Body of pancreas (tissue), 4 donors: ENCODE measurements around the gene ERAL1. TPM values are rescaled to one million over a fixed set of nuclear protein-coding genes. Genes with fewer than 3 reads are reported as not detected.

Source experiments
- ATAC-seq: fragments of 150-250 bp; one replicate; pipeline ENCODE4 v1.9.1; 2016
- DNase-seq, 4 donors: peaks; one replicate each; pipeline ENCODE4 v3.0.0-alpha.2; 2019
- H3K27ac ChIP-seq, 4 donors: fragments of 200-600 bp; sonication (generic); 1 replicate in 3 of 4; 2 replicates in 1 of 4; pipeline versions ENCODE4 v1.5.1 to v1.6.1; 2016 to 2019; ENCODE audit warnings: mild to moderate bottlenecking in 1 of 4, mixed read lengths in 1 of 4, moderate library complexity in 1 of 4
- H3K27me3 ChIP-seq, 2 donors: fragments of 200-600 bp; sonication (generic); one replicate each; pipeline ENCODE4 v1.6.0; 2016; ENCODE audit warnings: mild to moderate bottlenecking in 1 of 2
- H3K36me3 ChIP-seq, 2 donors: fragments of 200-600 bp; sonication (generic); replicated peaks in 1 of 2; 2 replicates each; pipeline ENCODE4 v1.5.1; 2016; ENCODE audit warnings: low read depth in 2 of 2; ENCODE audit not compliant: insufficient read depth in 1 of 2
- H3K4me1 ChIP-seq: fragments of 200-600 bp; sonication (generic); one replicate; pipeline ENCODE4 v1.6.0; 2016
- H3K4me3 ChIP-seq, 2 donors: fragments of 200-600 bp; sonication (generic); 1 replicate in 1 of 2; 2 replicates in 1 of 2; pipeline ENCODE4 v1.5.1; 2016 to 2019
- H3K9me3 ChIP-seq, 3 donors: fragments of 200-600 bp; sonication (generic); 1 replicate in 2 of 3; 2 replicates in 1 of 3; pipeline ENCODE4 v1.5.1; 2016
- POLR2A ChIP-seq, 3 donors: fragments of 450-650 bp; IDR thresholded peaks; one replicate each; pipeline ENCODE4 v1.6.1; 2016; ENCODE audit warnings: antibody characterized with exemption in 3 of 3, mild to moderate bottlenecking in 2 of 3
- WGBS, 2 donors: methylation state at CpG; one replicate each; pipeline ENCODE4 v1.1.5; 2017; 5-methylcytosine and 5-hydroxymethylcytosine counted together
- intact Hi-C: fragments of 100-400 bp; cut with DNase I; formaldehyde crosslinking; loops from one replicate; pipeline ENCODE4 v1.15.1; 2023
- total RNA-seq, 2 donors: library from RNA; depleted of rRNA; stranded (reverse); fragments of >200 nt; gene quantifications; one replicate each; pipeline ENCODE4 v1.1.0, GENCODE V29; 2016
- TF ChIP-seq, protein P1 (sequence below), 7 experiments: fragments of 450-650 bp in 4 of 7; fragments of 200-600 bp in 3 of 7; sonication (generic) in 3 of 7; IDR thresholded peaks; one replicate each; pipeline ENCODE4 v1.5.1; 2016 to 2019; ENCODE audit warnings: antibody characterized with exemption in 7 of 7

Gene ERAL1
- total RNA-seq, 2 donors from 2014 or later, result 13.0 to 49.4 TPM

DNA sequence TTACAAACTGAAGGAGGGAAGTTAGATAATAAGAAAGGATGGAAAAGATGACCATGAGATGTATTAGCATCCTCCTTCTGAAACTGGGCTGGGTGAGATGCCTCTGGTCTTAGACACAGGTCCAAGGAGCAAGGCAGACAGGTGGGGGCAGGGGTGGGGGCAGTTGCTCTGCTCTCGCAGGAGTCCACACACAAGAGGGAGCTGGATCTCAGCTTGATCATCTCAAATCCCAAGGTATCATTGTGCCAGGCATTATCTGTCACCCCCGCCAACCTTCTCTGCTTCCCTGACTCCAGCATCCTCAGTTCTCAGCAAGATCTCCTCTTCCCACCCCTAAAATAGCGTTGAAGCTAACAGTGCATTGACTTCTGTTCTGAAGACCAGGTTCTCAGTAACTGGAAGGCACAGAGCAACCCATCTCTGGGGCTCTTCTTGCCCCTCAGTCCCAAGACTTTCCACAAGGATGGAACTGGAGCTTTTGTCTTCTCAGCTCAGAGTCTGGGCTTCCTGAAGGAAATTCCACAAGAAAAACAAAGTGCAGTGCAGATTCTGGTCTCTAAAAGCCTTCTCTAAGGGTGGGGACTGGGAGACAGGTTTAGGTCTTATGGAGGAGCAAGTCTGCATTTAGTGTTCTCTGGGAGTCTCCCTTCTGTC, 41.1 kb downstream of the ERAL1 start:
- ATAC-seq, result no peak
- WGBS, 2 donors, result 38 to 43% methylated on average over 3 of the region's 3 CpGs
- H3K4me1 ChIP-seq, result peaks cover 44% of the 10 kb centered on the region

DNA sequence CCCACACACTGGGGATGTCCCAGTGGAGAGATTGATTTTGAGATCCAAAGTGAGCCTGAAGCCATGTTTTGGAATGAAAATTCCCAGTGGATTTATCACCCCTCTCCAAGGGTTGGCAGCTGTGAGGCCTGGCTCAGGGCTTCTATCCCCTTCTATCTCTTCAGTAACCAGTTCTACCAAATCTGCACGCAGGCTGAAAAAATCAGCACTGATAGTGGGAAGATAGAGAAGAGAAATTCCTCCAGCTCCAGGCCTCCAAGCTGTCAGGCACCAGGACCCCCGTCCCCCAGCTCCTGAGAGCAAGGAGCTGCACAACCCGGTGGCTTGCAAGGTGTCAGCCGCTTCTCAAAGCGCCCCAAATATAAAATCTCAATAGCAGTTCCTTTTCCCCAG, 41.7 kb downstream of the ERAL1 start:
- ATAC-seq (no peak), DNase-seq (no peak)
- H3K4me1 ChIP-seq, result peaks cover 48% of the 10 kb centered on the region
- TF ChIP-seq POLR2A (IDR thresholded peaks at IDR 0.05), result no peak
- TF ChIP-seq, protein P1, sequence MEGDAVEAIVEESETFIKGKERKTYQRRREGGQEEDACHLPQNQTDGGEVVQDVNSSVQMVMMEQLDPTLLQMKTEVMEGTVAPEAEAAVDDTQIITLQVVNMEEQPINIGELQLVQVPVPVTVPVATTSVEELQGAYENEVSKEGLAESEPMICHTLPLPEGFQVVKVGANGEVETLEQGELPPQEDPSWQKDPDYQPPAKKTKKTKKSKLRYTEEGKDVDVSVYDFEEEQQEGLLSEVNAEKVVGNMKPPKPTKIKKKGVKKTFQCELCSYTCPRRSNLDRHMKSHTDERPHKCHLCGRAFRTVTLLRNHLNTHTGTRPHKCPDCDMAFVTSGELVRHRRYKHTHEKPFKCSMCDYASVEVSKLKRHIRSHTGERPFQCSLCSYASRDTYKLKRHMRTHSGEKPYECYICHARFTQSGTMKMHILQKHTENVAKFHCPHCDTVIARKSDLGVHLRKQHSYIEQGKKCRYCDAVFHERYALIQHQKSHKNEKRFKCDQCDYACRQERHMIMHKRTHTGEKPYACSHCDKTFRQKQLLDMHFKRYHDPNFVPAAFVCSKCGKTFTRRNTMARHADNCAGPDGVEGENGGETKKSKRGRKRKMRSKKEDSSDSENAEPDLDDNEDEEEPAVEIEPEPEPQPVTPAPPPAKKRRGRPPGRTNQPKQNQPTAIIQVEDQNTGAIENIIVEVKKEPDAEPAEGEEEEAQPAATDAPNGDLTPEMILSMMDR (IDR thresholded peaks at IDR 0.05), result no peak
- intact Hi-C loops, result no loop called here
- H3K27me3 ChIP-seq, result no peaks in the 10 kb centered on the region
- no peaks in the 10 kb centered on the region for H3K36me3 ChIP-seq
- peak overlapping the region; percentile 77 to 87 for H3K4me3 ChIP-seq
- H3K9me3 ChIP-seq, result no peaks in the 10 kb centered on the region
- WGBS, 2 donors, result 11 to 19% methylated on average over 5 of the region's 5 CpGs
- peak overlapping the region; percentile 85 to 93 (median 86) for H3K27ac ChIP-seq

More for the DNA sequence above, 41.1 kb downstream of the ERAL1 start:
- H3K27me3 ChIP-seq, result no peaks in the 10 kb centered on the region
- H3K27ac ChIP-seq, result peak overlapping the region; percentile 85 to 93 (median 86)
- H3K4me3 ChIP-seq, result no peak overlapping the region
- H3K36me3 ChIP-seq, result no peaks in the 10 kb centered on the region
- no peak for DNase-seq
- intact Hi-C loops, result no loop called here
- no peak for TF ChIP-seq POLR2A (IDR thresholded peaks at IDR 0.05)
- TF ChIP-seq, protein P1 (IDR thresholded peaks at IDR 0.05), result no peak
- no peaks in the 10 kb centered on the region for H3K9me3 ChIP-seq

DNA sequence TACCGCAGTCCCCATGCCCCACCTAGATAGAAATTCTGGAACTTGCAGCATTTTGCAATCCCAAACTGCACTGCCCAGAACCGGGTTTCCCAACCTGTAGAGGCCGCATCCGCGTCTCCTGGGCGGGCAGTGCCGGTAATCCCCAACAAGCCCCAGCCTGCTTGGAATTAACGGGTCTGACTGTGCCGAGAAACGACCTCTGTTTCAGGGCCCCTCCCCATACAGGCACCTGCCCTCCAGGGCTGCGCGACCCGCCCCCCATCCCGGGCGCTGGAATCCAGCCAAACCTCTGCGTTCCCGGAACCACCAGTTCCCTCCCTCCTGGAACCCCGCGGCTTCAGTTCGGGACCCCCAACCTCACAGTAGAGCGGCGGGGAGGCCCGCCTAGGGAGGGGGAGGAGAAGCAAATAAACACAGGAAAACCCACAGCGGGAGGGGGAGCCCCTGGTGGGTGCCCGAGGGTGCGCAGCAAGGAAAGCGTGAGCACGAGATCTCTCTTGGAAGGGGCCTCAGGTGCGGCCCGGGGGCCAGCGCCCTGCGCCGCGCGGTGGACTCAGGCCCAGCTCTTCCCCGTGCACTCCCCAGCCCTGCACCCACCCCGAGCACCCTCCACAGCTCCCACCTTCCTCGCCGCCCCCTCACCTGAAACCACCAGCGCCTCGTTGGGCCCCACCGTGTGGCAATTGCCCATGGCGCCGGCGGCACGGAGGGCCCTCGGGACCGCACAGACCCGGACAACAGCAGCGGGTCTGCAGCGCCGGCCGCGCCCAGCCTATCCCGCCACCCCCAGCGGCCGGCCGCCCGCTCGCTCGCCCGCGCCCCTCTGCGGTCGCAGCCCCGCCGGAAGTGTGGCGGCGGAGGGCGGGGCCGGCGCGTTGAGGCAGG, 42.3 kb downstream of the ERAL1 start, which contains the start of gene FLOT2:
TSS of gene FLOT2 (minus strand) at position 850 of the 885 bp plus-strand sequence. CDS start at position 691, 159 bp downstream.
- Histone ChIP-seq H3K4me1 (peaks cover 55% of the 10 kb centered on the region), H3K27ac (peak within 1 kb of the TSS; percentile 85 to 93 (median 86)), H3K4me3 (peak within 1 kb of the TSS; percentile 77 to 87), H3K36me3 (no peaks in the 10 kb centered on the region), H3K9me3 (no peaks in the 10 kb centered on the region), H3K27me3 (no peaks in the 10 kb centered on the region)
- intact Hi-C loops, result no loop called here
- 0 to 1% methylated on average over 44 to 73 of the region's 73 CpGs for WGBS, 2 donors
- DNase-seq (peak; percentile 50 to 70 (median 64)), ATAC-seq (peak; percentile 70)
- peak; percentile 31 to 63 (median 54) for TF ChIP-seq POLR2A (IDR thresholded peaks at IDR 0.05)
- TF ChIP-seq, protein P1 (IDR thresholded peaks at IDR 0.05), result peak in 5 of 7 experiments; percentile 16 to 48 (median 34)

DNA sequence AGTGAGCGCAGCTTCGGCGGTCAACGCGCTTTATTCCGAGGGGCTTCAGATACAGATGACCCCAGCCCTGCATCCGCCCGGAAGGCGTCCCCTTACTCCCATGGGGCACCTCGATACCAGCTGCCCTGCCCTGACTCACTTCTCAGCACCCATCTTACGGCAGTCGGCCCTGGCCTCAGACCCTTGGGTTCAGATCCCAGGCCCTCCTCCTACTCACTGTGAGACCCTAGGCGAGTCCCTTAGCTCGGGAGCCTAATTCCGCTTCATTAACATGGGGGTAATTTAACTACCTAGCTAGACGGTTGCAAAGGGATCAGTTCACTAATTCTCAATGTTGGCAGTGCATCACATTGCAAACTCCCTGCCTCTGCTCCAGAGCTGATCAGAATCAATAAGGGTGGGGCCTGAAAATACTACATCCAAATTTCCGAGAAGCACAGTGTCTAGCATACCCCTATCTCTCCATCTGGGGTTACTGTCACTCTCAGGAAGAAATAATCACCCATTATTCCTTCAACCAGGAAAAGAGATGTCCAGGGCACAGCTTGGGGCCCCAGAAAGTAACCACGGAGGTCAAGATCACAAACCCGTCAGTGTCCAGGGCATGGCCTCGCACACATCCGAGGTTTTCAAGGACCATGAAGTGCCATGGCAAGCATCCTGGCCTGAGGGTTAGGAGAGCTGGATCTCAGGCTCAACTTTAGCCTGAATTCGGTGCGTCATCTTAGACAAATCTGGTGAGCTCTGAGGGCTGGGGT, 43.1 kb downstream of the ERAL1 start:
- no peaks in the 10 kb centered on the region for H3K36me3 ChIP-seq
- WGBS, 2 donors, result 13 to 40% methylated on average over 7 to 23 of the region's 23 CpGs
- no peaks in the 10 kb centered on the region for H3K27me3 ChIP-seq
- H3K4me1 ChIP-seq, result peaks cover 52% of the 10 kb centered on the region
- H3K27ac ChIP-seq, result peak overlapping the region; percentile 85 to 93 (median 86)
- no peaks in the 10 kb centered on the region for H3K9me3 ChIP-seq
- ATAC-seq, result no peak
- DNase-seq, result peak in 2 of 4 donors; percentile 41 to 52
- TF ChIP-seq POLR2A (IDR thresholded peaks at IDR 0.05), result no peak
- TF ChIP-seq, protein P1 (IDR thresholded peaks at IDR 0.05), result no peak
- intact Hi-C loops, result no loop called here
- peak overlapping the region; percentile 77 to 87 for H3K4me3 ChIP-seq
